Neural cell (in vitro differentiated cells): ENCODE measurements around the gene RAP1A. TPM values are rescaled to one million over a fixed set of nuclear protein-coding genes. Genes with fewer than 3 reads are reported as not detected.
A peak's percentile ranks its signal among the peaks of the same experiment; 100 is the strongest.

Experiments used
- H2AFZ ChIP-seq: fragments of 200-600, 300-800 bp; sonication (generic), shearing (Covaris generic); 2 replicates; pipeline ENCODE4 v1.6.0; 2014; ENCODE audit warnings: low read depth, mild to moderate bottlenecking, antibody characterized with exemption, low read length, moderate library complexity
- H3F3A ChIP-seq: fragments of 200-600 bp; shearing (Covaris generic); 2 replicates; pipeline ENCODE4 v1.6.1; 2016; ENCODE audit warnings: mild to moderate bottlenecking, moderate library complexity, mixed read lengths, antibody characterized with exemption, low read length; ENCODE audit not compliant: insufficient read depth, poor library complexity, severe bottlenecking
- H3K27ac ChIP-seq: fragments of 200-600, 300-800 bp; sonication (generic), shearing (Covaris generic); 2 replicates; pipeline ENCODE4 v1.5.1; 2014; ENCODE audit warnings: mild to moderate bottlenecking, low read length, moderate library complexity
- H3K27me3 ChIP-seq: fragments of 300-800, 200-600 bp; sonication (generic), shearing (Covaris generic); 2 replicates; pipeline ENCODE4 v1.6.0; 2014; ENCODE audit warnings: mild to moderate bottlenecking, low read depth, low read length, moderate library complexity; ENCODE audit not compliant: insufficient read depth
- H3K36me3 ChIP-seq: fragments of 300-800, 200-600 bp; sonication (generic), shearing (Covaris generic); 2 replicates; pipeline ENCODE4 v1.5.1; 2014; ENCODE audit warnings: mild to moderate bottlenecking, antibody characterized with exemption, low read length, moderate library complexity; ENCODE audit not compliant: insufficient read depth
- H3K4me2 ChIP-seq: fragments of 300-800, 200-600 bp; sonication (generic), shearing (Covaris generic); 2 replicates; pipeline ENCODE4 v1.6.0; 2014; ENCODE audit warnings: mild to moderate bottlenecking, low read length
- H3K4me3 ChIP-seq: fragments of 300-800, 200-600 bp; sonication (generic), shearing (Covaris generic); 2 replicates; pipeline ENCODE4 v1.5.1; 2014; ENCODE audit warnings: mild to moderate bottlenecking, low read length, moderate library complexity
- H3K79me2 ChIP-seq: fragments of 200-600 bp; shearing (Covaris generic); replicated peaks from 2 replicates; pipeline ENCODE4 v1.6.0; 2014; ENCODE audit warnings: mild to moderate bottlenecking, low read length, moderate library complexity; ENCODE audit not compliant: insufficient read depth
- H3K9ac ChIP-seq: fragments of 300-800, 200-600 bp; sonication (generic), shearing (Covaris generic); 2 replicates; pipeline ENCODE4 v1.6.1; 2016; ENCODE audit warnings: mild to moderate bottlenecking, low read length, mixed read lengths
- H3K9me2 ChIP-seq: fragments of 200-600 bp; shearing (Covaris generic); 2 replicates; pipeline ENCODE4 v1.6.1; 2016; ENCODE audit warnings: mild to moderate bottlenecking, low read length, mixed read lengths; ENCODE audit not compliant: insufficient read depth
- H3K9me3 ChIP-seq: fragments of 200-600, 300-800 bp; sonication (generic), shearing (Covaris generic); 2 replicates; pipeline ENCODE4 v1.6.1; 2016; ENCODE audit warnings: mild to moderate bottlenecking, mixed run types, low read length, moderate library complexity, mixed read lengths
- H4K20me1 ChIP-seq: fragments of 200-600 bp; shearing (Covaris generic); 2 replicates; pipeline ENCODE4 v1.6.1; 2016; ENCODE audit warnings: mild to moderate bottlenecking, mixed run types; ENCODE audit not compliant: insufficient read depth
- CTCF ChIP-seq: fragments of 450-650 bp; IDR thresholded peaks from 2 replicates; pipeline ENCODE4 v1.5.1; 2014; ENCODE audit warnings: antibody characterized with exemption, mild to moderate bottlenecking, moderate library complexity; ENCODE audit not compliant: poor library complexity, severe bottlenecking
- EP300 ChIP-seq: fragments of 450-650 bp; conservative IDR thresholded peaks from 2 replicates; pipeline ENCODE4 v1.6.1; 2014; ENCODE audit warnings: antibody characterized with exemption, mild to moderate bottlenecking, moderate library complexity; ENCODE audit not compliant: poor library complexity, severe bottlenecking
- EZH2 ChIP-seq: fragments of 200-600, 300-800 bp; shearing (Covaris generic), sonication (generic); IDR thresholded peaks from 2 replicates; pipeline ENCODE4 v1.6.1; 2014; ENCODE audit warnings: antibody characterized with exemption, low read length, borderline replicate concordance, mild to moderate bottlenecking; ENCODE audit not compliant: insufficient read depth, poor library complexity, severe bottlenecking
- MXI1 ChIP-seq: fragments of 450-650 bp; conservative IDR thresholded peaks from 2 replicates; pipeline ENCODE4 v1.6.1; 2014; ENCODE audit warnings: antibody characterized with exemption, mild to moderate bottlenecking; ENCODE audit not compliant: poor library complexity, severe bottlenecking
- POLR2AphosphoS5 ChIP-seq: IDR thresholded peaks from 2 replicates; pipeline ENCODE4 v1.6.1; 2012
- RAD21 ChIP-seq: fragments of 450-650 bp; conservative IDR thresholded peaks from 2 replicates; pipeline ENCODE4 v1.6.1; 2014; ENCODE audit warnings: antibody characterized with exemption, mild to moderate bottlenecking, moderate library complexity
- REST ChIP-seq: IDR thresholded peaks from 2 replicates; pipeline ENCODE4 v1.6.1; 2012; ENCODE audit warnings: borderline replicate concordance
- SMC3 ChIP-seq: fragments of 450-650 bp; conservative IDR thresholded peaks from 2 replicates; pipeline ENCODE4 v1.6.1; 2014; ENCODE audit warnings: antibody characterized with exemption, mild to moderate bottlenecking, moderate library complexity; ENCODE audit not compliant: poor library complexity
- TAF1 ChIP-seq: IDR thresholded peaks from 2 replicates; pipeline ENCODE4 v1.6.1; 2012; ENCODE audit warnings: low read depth
- polyA plus RNA-seq: library from polyadenylated mRNA; depleted of rRNA; stranded (reverse); fragments of >200 nt; gene quantifications from 2 replicates; pipeline ENCODE4 v1.2.3, GENCODE V29; 2014

Gene RAP1A
- polyA plus RNA-seq, 1 donor from 2014 or later = 28.7 TPM

GRCh38 chr1:111758373-111758772 lies 138.8 kb downstream of the RAP1A start:
- no peaks in the 10 kb centered on the region for H3K9me2 ChIP-seq
- H3K4me3 ChIP-seq = no peak overlapping the region
- H3K79me2 ChIP-seq = peaks cover 31% of the 10 kb centered on the region
- no peak for TF ChIP-seq RAD21
- peak; percentile 27 for TF ChIP-seq SMC3
- H3K27ac ChIP-seq = no peak overlapping the region
- H4K20me1 ChIP-seq = no peaks in the 10 kb centered on the region
- no peaks in the 10 kb centered on the region for H3K9me3 ChIP-seq
- H2AFZ ChIP-seq = peak overlapping the region; percentile 8
- no peak overlapping the region for H3K9ac ChIP-seq
- H3K4me2 ChIP-seq = no peak overlapping the region
- H3K27me3 ChIP-seq = no peaks in the 10 kb centered on the region
- H3K36me3 ChIP-seq = peaks cover 12% of the 10 kb centered on the region
- peaks cover 7% of the 10 kb centered on the region for H3F3A ChIP-seq

- Histone ChIP-seq H3K27me3 (no peaks in the 10 kb centered on the region), H3K9me2 (no peaks in the 10 kb centered on the region), H3K36me3 (peaks cover 15% of the 10 kb centered on the region), H3K9me3 (no peaks in the 10 kb centered on the region), H3K4me3 (no peak overlapping the region), H3K27ac (no peak overlapping the region), H3F3A (no peaks in the 10 kb centered on the region), H2AFZ (no peak overlapping the region), H3K9ac (no peak overlapping the region), H3K4me2 (no peak overlapping the region), H3K79me2 (peaks cover 21% of the 10 kb centered on the region), H4K20me1 (no peaks in the 10 kb centered on the region)
- TF ChIP-seq RAD21 (no peak), EP300 (no peak), EZH2 (no peak), CTCF (no peak), REST (no peak), SMC3 (no peak), POLR2AphosphoS5 (no peak), TAF1 (no peak), MXI1 (no peak)
Measured at GRCh38 chr1:111761717-111762116, 142.1 kb downstream of the RAP1A start.

GRCh38 chr1:111762332-111762731 lies 142.7 kb downstream of the RAP1A start:
- no peak overlapping the region for H3K27ac ChIP-seq

More at GRCh38 chr1:111762332-111762731, 142.7 kb downstream of the RAP1A start:
- Histone ChIP-seq H3K9me3 (no peaks in the 10 kb centered on the region), H3K9me2 (no peaks in the 10 kb centered on the region), H3K4me3 (no peak overlapping the region), H3F3A (no peaks in the 10 kb centered on the region), H2AFZ (no peak overlapping the region), H3K27me3 (no peaks in the 10 kb centered on the region), H3K4me2 (no peak overlapping the region), H3K9ac (no peak overlapping the region), H3K36me3 (peaks cover 15% of the 10 kb centered on the region), H3K79me2 (peaks cover 14% of the 10 kb centered on the region), H4K20me1 (no peaks in the 10 kb centered on the region)
- TF ChIP-seq TAF1 (no peak), RAD21 (no peak), MXI1 (no peak), REST (no peak), SMC3 (no peak), EP300 (no peak), EZH2 (no peak), POLR2AphosphoS5 (no peak), CTCF (no peak)
